ENCODE measurements around the gene GABARAP. TPM values are rescaled to one million over a fixed set of nuclear protein-coding genes. Genes with fewer than 3 reads are reported as not detected.

GABARAP gene
- total RNA-seq, result 587 TPM

- peak; percentile 95 for DNase-seq (ENCODE audit: low spot score)
Observed at GRCh38 chr17:7241783-7242716, at the start of gene GABARAP. Gene GABARAP, minus strand, starts transcription at chr17:7242449. Its CDS starts 119 bp downstream, at chr17:7242330.

GRCh38 chr17:7290685-7291084, 48.4 kb upstream of the GABARAP start:
- no peak for DNase-seq (ENCODE audit: low spot score)

GRCh38 chr17:7290166-7290565, 47.9 kb upstream of the GABARAP start:
- DNase-seq (ENCODE audit: low spot score), result no peak

- DNase-seq (ENCODE audit: low spot score), result no peak
Observed at GRCh38 chr17:7289256-7290032, 47.2 kb upstream of the GABARAP start.

GRCh38 chr17:7285679-7286078, 43.4 kb upstream of the GABARAP start:
- DNase-seq (ENCODE audit: low spot score), result no peak

DNA sequence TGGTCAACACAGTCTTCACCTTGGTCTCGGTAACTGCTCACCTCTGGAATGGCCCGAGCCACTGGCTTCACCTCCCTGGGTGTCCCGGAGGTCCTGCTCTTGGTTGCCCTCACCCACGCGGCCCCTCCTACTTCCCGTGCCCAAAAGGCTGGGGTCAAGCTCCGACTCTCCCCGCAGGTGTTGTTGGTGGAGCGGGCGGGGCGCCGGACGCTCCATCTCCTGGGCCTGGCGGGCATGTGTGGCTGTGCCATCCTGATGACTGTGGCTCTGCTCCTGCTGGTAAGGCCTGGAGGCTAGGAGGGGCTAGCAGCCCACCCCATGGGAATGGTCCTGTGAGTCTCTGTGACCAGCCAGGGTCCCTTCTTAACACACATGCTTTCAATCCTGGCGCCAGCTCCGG, 42.7 kb upstream of the GABARAP start:
- no peak for DNase-seq (ENCODE audit: low spot score)

DNA sequence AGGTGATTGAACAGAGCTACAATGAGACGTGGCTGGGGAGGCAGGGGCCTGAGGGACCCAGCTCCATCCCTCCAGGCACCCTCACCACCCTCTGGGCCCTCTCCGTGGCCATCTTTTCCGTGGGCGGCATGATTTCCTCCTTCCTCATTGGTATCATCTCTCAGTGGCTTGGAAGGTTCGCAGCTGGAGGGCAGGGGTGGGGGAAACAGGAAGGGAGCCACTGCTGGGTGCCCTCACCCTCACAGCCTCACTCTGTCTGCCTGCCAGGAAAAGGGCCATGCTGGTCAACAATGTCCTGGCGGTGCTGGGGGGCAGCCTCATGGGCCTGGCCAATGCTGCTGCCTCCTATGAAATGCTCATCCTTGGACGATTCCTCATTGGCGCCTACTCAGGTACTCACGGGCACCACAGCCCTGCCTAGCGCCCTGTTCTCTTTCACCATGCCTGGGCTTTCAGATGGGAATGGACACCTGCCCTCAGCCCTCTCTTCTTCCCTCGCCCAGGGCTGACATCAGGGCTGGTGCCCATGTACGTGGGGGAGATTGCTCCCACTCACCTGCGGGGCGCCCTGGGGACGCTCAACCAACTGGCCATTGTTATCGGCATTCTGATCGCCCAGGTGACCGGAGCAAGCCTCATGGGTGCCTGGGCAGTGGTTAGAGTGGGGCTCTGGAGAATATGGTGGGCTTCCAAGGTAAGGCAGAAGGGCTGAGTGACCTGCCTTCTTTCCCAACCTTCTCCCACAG, 41.4 kb upstream of the GABARAP start:
- DNase-seq (ENCODE audit: low spot score), result no peak

- no peak for DNase-seq (ENCODE audit: low spot score)
Observed at GRCh38 chr17:7282752-7283321, 40.6 kb upstream of the GABARAP start.

GRCh38 chr17:7281953-7282751, 39.9 kb upstream of the GABARAP start:
- no peak for DNase-seq (ENCODE audit: low spot score)

DNA sequence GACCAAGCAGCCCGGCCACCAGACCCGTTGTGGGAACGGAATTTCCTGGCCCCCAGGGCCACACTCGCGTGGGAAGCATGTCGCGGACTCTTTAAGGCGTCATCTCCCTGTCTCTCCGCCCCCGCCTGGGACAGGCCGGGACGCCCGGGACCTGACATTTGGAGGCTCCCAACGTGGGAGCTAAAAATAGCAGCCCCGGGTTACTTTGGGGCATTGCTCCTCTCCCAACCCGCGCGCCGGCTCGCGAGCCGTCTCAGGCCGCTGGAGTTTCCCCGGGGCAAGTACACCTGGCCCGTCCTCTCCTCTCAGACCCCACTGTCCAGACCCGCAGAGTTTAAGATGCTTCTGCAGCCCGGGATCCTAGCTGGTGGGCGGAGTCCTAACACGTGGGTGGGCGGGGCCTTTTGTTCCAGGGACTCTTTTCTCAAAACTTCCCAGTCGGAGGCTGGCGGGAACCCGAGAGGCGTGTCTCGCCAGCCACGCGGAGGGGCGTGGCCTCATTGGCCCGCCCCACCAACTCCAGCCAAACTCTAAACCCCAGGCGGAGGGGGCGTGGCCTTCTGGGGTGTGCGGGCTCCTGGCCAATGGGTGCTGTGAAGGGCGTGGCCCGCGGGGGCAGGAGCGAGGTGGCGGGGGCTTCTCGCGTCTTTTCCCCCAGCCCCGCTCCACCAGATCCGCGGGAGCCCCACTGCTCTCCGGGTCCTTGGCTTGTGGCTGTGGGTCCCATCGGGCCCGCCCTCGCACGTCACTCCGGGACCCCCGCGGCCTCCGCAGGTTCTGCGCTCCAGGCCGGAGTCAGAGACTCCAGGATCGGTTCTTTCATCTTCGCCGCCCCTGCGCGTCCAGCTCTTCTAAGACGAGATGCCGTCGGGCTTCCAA, 39.1 kb upstream of the GABARAP start, which contains the start of gene SLC2A4:
Gene SLC2A4, plus strand, starts transcription at position 645 of the 879 bp plus-strand sequence. Its CDS starts 217 bp downstream, at position 862.
- peak; percentile 93 for DNase-seq (ENCODE audit: low spot score)

DNA sequence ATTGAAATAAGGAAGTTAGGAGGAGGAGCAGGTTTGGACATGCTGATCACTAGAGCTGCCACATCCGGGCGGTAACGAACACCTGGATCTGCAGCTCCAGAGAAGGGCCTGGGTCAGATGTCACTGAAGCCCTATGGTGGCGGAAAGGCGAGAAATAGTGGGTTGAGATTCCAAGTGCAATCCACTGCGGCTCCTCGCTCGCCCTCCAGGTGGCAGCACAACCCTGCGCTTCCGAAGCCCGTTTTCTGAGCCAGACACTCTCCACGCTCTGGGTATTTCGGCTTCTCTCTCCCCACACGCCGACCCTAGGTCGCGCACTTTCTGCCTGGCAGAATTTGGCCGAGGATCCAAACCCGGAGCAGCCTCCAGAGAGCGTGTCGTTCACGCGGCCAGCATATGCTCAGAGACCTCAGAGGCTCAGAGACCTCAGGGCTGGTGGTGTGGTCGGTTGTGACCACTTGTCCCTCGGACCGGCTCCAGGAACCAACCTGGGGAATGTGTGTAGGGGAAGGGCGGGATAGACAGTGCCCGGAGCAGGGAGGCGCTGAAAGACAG, 38.3 kb upstream of the GABARAP start:
- peak; percentile 87 for DNase-seq (ENCODE audit: low spot score)

GRCh38 chr17:7279448-7279847, 37.2 kb upstream of the GABARAP start:
- DNase-seq (ENCODE audit: low spot score), result no peak

GRCh38 chr17:7266784-7267183, 24.5 kb upstream of the GABARAP start:
- DNase-seq (ENCODE audit: low spot score), result no peak

- no peak for DNase-seq (ENCODE audit: low spot score)
Observed at GRCh38 chr17:7263801-7264078, 21.5 kb upstream of the GABARAP start.

GRCh38 chr17:7262935-7263800, 20.9 kb upstream of the GABARAP start:
- DNase-seq (ENCODE audit: low spot score), result peak; percentile 57

DNA sequence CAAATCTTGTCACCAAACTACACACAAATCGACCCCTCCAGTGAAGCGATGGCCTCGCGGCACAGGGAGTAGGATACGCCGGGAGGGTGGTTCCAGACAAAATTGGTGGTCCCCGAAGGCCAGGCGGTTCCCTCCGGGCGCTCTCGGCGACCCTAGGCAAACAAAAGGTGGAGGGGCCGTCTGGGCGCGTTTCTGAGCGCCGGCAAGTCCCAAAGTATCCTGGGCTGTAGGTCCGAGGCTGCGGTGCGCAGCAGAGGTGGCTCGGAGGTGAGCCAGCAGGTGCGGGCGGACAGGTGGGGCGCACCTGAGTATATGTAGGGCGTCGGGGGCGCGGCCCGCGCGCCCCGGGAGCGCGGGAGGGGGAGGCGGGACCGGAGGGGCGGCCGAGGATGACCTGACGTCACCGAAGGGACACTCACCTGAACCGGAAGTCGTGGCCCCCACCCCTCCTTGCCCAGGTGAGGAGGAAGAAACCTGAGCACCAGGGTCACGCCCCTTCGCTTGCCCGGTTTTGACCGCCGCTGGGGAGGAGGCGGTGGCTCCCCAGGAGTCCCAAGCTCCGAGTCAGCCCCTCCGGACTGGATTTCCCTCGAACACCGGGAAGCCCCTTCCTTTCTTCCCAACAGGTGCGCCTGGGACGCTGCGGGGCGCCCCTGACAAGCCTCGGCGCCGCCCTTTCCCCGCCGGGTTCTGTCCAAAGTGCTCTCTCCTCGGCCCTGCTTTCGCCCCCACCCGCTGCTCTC, 20.1 kb upstream of the GABARAP start, which contains the start of gene CLDN7:
Gene CLDN7, minus strand, starts transcription at position 287 of the 743 bp plus-strand sequence. CDS start 435 bp downstream, outside the sequence.
- DNase-seq (ENCODE audit: low spot score), result peak; percentile 84

DNA sequence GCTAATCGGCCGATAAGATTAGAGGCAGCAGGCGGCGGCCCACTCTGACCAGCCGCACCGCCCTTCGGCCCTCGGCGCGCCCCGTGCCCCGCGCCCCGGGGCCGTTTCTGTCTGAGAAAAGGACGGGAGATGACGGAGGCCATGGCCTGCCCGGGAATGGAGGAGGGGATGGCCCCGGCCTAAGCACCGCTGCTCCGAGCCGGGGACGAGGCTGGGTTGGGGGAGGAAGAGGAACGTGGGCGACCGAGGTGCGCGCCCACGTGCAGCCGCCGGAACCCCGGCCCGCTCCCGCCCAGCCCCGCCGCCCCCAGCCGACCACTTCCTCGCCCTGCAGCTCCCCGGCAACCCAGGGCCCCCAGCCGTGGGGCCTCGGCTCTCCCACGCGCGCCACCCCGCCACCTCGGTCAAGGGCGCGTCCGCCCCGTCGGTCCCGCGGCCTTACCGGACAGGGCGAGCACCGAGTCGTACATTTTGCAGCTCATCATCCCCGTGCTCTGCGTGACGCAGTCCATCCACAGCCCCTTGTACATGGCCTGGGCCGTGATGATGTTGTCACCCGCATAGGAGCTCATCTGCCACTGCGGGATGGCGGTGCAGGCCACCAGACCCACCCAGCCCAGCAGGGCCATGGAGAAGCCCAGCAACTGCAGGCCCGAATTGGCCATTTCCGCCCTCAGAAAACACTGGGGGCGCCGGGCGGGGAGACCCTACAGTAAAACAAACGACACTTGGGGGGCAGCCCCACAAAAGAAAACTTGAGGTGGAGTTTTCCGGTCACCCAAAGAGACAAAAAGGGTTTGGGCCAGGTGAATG, 19.3 kb upstream of the GABARAP start:
- no peak for DNase-seq (ENCODE audit: low spot score)
